Fibroblast of lung (primary cell): ENCODE measurements around the gene LAGE3. TPM values are rescaled to one million over a fixed set of nuclear protein-coding genes. Genes with fewer than 3 reads are reported as not detected.

ENCODE experiments used
- DNase-seq, 2 donors: peaks; one replicate each; pipeline versions ENCODE4 v3.0.0 to v3.0.0-alpha.2; 2010; ENCODE audit warnings: low read depth in 2 of 2
- H2AFZ ChIP-seq: 2 replicates; pipeline ENCODE4 v1.5.1; 2012; ENCODE audit warnings: low read length, control low read depth, inconsistent platforms
- H3K27ac ChIP-seq: 2 replicates; pipeline ENCODE4 v1.5.1; 2011; ENCODE audit warnings: low read length, control low read depth; ENCODE audit not compliant: insufficient read depth
- H3K27me3 ChIP-seq: 2 replicates; pipeline ENCODE4 v1.5.1; 2011; ENCODE audit warnings: mild to moderate bottlenecking, low read length; ENCODE audit not compliant: control insufficient read depth, insufficient read depth
- H3K36me3 ChIP-seq: 2 replicates; pipeline ENCODE4 v1.5.1; 2011; ENCODE audit warnings: low read length; ENCODE audit not compliant: control insufficient read depth, insufficient read depth
- H3K4me1 ChIP-seq: 2 replicates; pipeline ENCODE4 v1.5.1; 2011; ENCODE audit warnings: low read length; ENCODE audit not compliant: control insufficient read depth, insufficient read depth; ENCODE audit errors: extremely low read depth
- H3K4me2 ChIP-seq: 2 replicates; pipeline ENCODE4 v1.5.1; 2011; ENCODE audit warnings: low read length, control low read depth; ENCODE audit not compliant: insufficient read depth; ENCODE audit errors: extremely low read depth
- H3K4me3 ChIP-seq, 4 experiments: fragments of 200-600 bp in 1 of 4; sonication (generic) in 1 of 4; replicated peaks in 1 of 4; 2 replicates each; pipeline ENCODE4 v1.5.1; 2011 to 2016; ENCODE audit warnings: low read length in 4 of 4, low read depth in 3 of 4, mild to moderate bottlenecking in 3 of 4, control low read depth in 2 of 4, inconsistent platforms in 1 of 4, mixed read lengths in 1 of 4; ENCODE audit not compliant: insufficient read depth in 1 of 4; ENCODE audit errors: control extremely low read depth in 1 of 4
- H3K79me2 ChIP-seq: 2 replicates; pipeline ENCODE4 v1.5.1; 2012; ENCODE audit warnings: mild to moderate bottlenecking, low read length, inconsistent platforms; ENCODE audit not compliant: control insufficient read depth, insufficient read depth
- H3K9ac ChIP-seq: 2 replicates; pipeline ENCODE4 v1.5.1; 2011; ENCODE audit warnings: mild to moderate bottlenecking, low read length, control low read depth; ENCODE audit not compliant: insufficient read depth
- H3K9me3 ChIP-seq: 2 replicates; pipeline ENCODE4 v1.5.1; 2012; ENCODE audit warnings: low read depth, low read length; ENCODE audit not compliant: control insufficient read depth, insufficient read depth
- H4K20me1 ChIP-seq: 2 replicates; pipeline ENCODE4 v1.5.1; 2011; ENCODE audit warnings: low read length; ENCODE audit not compliant: control insufficient read depth, insufficient read depth; ENCODE audit errors: extremely low read depth
- CTCF ChIP-seq, 2 donors: IDR thresholded peaks in 1 of 2; conservative IDR thresholded peaks in 1 of 2; 1 replicate in 1 of 2; 2 replicates in 1 of 2; pipeline ENCODE4 v1.5.1; 2011 to 2012; ENCODE audit warnings: low read length in 2 of 2, control low read depth in 1 of 2, inconsistent platforms in 1 of 2, low read depth in 1 of 2, mild to moderate bottlenecking in 1 of 2
- EZH2 ChIP-seq: IDR thresholded peaks from 2 replicates; pipeline ENCODE4 v1.5.1; 2012; ENCODE audit warnings: low read length, control low read depth, mild to moderate bottlenecking; ENCODE audit errors: missing control alignments
- polyA plus RNA-seq, 2 donors: library from polyadenylated mRNA; depleted of rRNA in 1 of 2; stranded (reverse) in 1 of 2; unstranded in 1 of 2; fragments of >200 nt; gene quantifications; 2 replicates each; pipeline ENCODE4 v1.2.1, GENCODE V29; 2011 to 2012; ENCODE audit warnings: missing spikeins in 1 of 2
- total RNA-seq: library from RNA; depleted of rRNA; stranded (reverse); fragments of >200 nt; gene quantifications from 2 replicates; pipeline ENCODE4 v1.2.1, GENCODE V29; 2014

The LAGE3 gene
- total and polyA plus RNA-seq, 2 donors (not counting 1 experiment from before 2014, with no cell fraction given), result 6.4 to 13.4 TPM

DNA sequence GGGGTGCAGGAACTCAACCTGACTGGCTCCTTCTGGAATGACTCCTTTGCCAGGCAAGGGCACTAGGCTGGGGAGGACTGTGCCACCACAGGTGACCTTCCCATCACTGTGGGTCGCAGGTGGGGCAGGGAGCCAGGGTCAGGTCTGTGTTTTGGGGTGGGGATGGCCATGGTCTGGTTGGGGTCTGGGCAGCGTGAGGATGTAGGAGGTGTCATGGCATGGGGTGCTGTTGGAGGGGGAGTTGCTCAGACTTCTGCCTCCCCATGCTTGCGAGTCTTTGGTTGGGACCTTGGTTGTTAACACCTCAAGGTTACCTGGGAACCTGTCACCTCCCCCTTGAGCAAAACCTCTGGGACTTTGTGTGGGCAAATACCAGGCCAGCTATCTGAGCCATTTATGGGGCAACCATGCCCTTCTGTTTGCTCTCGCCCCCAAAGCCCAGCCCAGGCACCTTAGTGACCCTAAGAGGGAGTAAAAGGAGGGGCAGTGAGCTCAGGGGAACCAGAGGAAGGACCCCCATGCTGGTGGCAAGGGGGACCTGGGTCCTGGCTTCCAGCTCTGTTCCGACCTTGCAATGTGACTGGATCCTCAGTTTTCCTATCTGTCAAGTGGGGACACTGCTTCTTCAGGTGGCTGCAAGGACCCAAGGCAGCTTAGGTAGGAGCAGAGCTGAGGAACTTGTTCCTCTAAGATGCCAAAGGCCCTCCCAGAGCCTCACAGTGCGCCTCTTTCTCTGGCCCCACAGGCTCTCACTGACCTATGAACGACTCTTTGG is 44.5 kb downstream of the LAGE3 start:
- peaks cover 30% of the 10 kb centered on the region for H3K79me2 ChIP-seq
- TF ChIP-seq CTCF (conservative IDR thresholded peaks at IDR 0.05 in 1 of 2, IDR thresholded peaks at IDR 0.05 in 1 of 2; ENCODE audit: low read depth in 1 of 2, low read length in 2 of 2) (no peak), EZH2 (no peak)
- no peaks in the 10 kb centered on the region for H3K4me1 ChIP-seq
- no peak for DNase-seq
- no peaks in the 10 kb centered on the region for H3K27me3 ChIP-seq
- no peak overlapping the region for H3K4me3 ChIP-seq
- H4K20me1 ChIP-seq, result no peaks in the 10 kb centered on the region
- H3K9me3 ChIP-seq, result no peaks in the 10 kb centered on the region
- no peak overlapping the region for H2AFZ ChIP-seq
- no peak overlapping the region for H3K4me2 ChIP-seq
- H3K36me3 ChIP-seq, result peaks cover 5% of the 10 kb centered on the region
- H3K27ac ChIP-seq, result no peak overlapping the region
- no peak overlapping the region for H3K9ac ChIP-seq

GRCh38 chrX:154433605-154434004 is 45.5 kb downstream of the LAGE3 start:
- TF ChIP-seq EZH2 (no peak), CTCF (conservative IDR thresholded peaks at IDR 0.05 in 1 of 2, IDR thresholded peaks at IDR 0.05 in 1 of 2; ENCODE audit: low read depth in 1 of 2, low read length in 2 of 2) (no peak)

GRCh38 chrX:154432210-154432609 is 46.9 kb downstream of the LAGE3 start:
- no peak for DNase-seq
- no peak overlapping the region for H2AFZ ChIP-seq
- no peak overlapping the region for H3K9ac ChIP-seq
- no peak overlapping the region for H3K27ac ChIP-seq
- no peak overlapping the region for H3K4me3 ChIP-seq
- peaks cover 16% of the 10 kb centered on the region for H3K79me2 ChIP-seq
- H4K20me1 ChIP-seq, result no peaks in the 10 kb centered on the region
- H3K9me3 ChIP-seq, result no peaks in the 10 kb centered on the region
- H3K36me3 ChIP-seq, result peaks cover 5% of the 10 kb centered on the region
- H3K4me2 ChIP-seq, result no peak overlapping the region
- H3K4me1 ChIP-seq, result no peaks in the 10 kb centered on the region
- TF ChIP-seq EZH2 (no peak), CTCF (conservative IDR thresholded peaks at IDR 0.05 in 1 of 2, IDR thresholded peaks at IDR 0.05 in 1 of 2; ENCODE audit: low read depth in 1 of 2, low read length in 2 of 2) (no peak)
- no peaks in the 10 kb centered on the region for H3K27me3 ChIP-seq

More at GRCh38 chrX:154433605-154434004, 45.5 kb downstream of the LAGE3 start:
- H3K9ac ChIP-seq, result no peak overlapping the region
- no peak overlapping the region for H3K4me3 ChIP-seq
- H3K9me3 ChIP-seq, result no peaks in the 10 kb centered on the region
- no peaks in the 10 kb centered on the region for H4K20me1 ChIP-seq
- peaks cover 29% of the 10 kb centered on the region for H3K79me2 ChIP-seq
- H3K4me2 ChIP-seq, result no peak overlapping the region
- peaks cover 5% of the 10 kb centered on the region for H3K36me3 ChIP-seq
- DNase-seq, result no peak
- no peak overlapping the region for H3K27ac ChIP-seq
- no peaks in the 10 kb centered on the region for H3K4me1 ChIP-seq
- H2AFZ ChIP-seq, result no peak overlapping the region
- no peaks in the 10 kb centered on the region for H3K27me3 ChIP-seq
